Left renal cortex interstitium (tissue), 4 donors: ENCODE data around the gene NR4A3. TPM values are rescaled to one million over a fixed set of nuclear protein-coding genes. Genes with fewer than 3 reads are reported as not detected.
A peak's percentile ranks its signal among the peaks of the same experiment; 100 is the strongest.
"Not testable (repeated sequence)": the region's sequence is repeated elsewhere in the genome, so short reads cannot be mapped to it uniquely, and the experiment has no call there.

Experiments
- DNase-seq, 4 donors: peaks; one replicate each; pipeline ENCODE4 v3.0.0-alpha.2; 2013; ENCODE audit warnings: low read depth in 4 of 4, low spot score in 2 of 4, missing footprints in 1 of 4
- polyA plus RNA-seq, 4 donors: library from polyadenylated mRNA; unstranded; fragments of 120-200 nt; gene quantifications; one replicate each; pipeline ENCODE4 v1.2.1, GENCODE V29; 2013; ENCODE audit not compliant: insufficient read length in 4 of 4

The NR4A3 gene
- 1 to 10 TPM in 1 of 4 donors, under 1 TPM in 3; 0.32 to 1.3 (median 0.34) TPM for polyA plus RNA-seq

DNA sequence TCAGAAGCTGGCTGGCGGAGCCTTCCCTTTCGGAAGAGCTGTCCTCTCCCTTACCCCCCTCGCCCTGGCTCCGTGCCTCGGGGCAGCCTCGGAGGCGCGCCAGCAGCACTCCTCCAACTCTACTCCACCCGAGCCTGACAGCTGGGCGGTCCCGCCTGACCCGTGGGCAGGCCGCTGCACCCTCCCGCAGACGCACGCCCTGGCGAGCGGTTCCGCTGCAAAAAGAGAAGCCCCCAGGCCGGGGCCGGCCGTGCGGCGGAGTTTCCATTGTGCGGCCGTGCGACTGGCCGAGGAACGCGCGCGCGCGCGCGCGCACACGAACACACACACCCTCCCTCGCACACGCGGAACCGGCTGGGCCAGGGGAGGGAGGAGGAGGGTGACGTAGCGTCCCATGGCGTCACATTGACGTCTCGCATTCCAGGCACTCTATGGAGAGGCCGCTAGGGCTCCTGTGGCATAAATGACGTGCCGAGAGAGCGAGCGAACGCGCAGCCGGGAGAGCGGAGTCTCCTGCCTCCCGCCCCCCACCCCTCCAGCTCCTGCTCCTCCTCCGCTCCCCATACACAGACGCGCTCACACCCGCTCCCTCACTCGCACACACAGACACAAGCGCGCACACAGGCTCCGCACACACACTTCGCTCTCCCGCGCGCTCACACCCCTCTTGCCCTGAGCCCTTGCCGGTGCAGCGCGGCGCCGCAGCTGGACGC is at the start of gene NR4A3:
Gene NR4A3 (plus strand): TSS at position 490 of the 713 bp plus-strand sequence. CDS start 6,158 bp downstream, outside the sequence.
- peak; percentile 79 to 92 (median 86) for DNase-seq

DNA sequence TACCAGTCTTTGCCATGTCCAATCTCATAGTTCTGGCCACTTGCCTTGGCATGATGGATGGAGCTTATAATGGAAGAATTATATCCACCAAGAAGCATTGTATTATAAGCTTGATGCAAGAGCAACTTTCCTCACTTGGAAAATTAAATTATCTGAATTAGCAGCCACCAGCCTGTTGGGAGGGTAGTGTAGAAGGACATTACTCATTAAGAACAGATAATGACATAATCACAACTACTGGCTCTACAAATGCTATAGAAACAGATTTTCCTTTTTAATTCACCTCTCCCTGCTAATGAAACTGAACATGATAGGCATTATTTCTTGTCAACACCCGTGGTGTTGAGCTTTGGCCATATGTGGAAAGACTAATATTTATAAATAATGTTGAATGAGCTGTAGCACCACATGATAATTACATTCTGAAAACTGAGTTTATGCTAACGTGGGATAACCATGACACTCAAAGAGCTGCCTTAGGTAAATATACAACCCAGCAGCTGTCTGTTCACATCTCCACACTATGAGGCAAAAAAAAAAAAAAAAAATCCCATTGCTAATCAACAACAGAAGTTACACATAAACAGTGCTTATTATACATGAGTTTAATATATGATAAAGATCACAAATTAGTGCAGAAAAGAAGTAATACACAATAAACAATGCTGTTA is 48.1 kb upstream of the NR4A3 start:
- DNase-seq: no peak

DNA sequence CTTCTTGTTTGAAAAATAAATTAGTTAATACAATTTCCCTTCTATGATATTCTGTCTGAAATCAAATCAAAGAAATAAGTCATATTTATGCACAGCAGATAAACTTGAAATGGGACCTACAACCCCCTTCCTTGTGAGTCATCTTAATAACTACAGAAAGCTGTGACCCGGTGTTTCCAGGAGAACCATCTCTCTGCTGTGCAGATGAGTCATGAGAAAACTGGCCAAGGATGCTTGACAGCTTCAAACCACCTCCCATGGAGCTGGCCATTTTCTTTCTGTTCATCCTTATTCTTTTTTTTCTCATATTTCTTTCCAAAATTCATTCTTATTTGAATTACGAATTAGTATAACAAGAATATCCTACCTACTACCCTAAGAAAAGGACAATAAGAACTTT is 43.4 kb upstream of the NR4A3 start:
- DNase-seq: no peak

DNA sequence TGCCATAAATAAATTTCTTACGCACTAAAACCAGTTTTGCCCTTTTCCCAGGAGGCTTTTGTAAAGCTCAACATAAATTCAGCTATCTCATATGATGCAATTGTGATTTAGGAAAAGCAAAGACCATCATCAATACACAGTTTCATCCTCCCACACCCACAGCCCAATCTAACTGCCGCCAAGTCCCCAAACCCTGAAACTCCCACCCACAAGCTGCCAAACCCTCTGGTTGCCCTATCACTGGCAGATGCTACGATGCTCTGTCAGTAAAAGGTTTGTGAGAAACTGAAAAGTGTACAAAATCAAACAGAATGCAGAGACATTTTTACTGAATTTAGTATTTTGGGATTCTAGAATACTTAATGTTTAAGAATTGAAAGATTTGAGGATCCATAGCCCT is 42.8 kb upstream of the NR4A3 start:
- DNase-seq: no peak

DNA sequence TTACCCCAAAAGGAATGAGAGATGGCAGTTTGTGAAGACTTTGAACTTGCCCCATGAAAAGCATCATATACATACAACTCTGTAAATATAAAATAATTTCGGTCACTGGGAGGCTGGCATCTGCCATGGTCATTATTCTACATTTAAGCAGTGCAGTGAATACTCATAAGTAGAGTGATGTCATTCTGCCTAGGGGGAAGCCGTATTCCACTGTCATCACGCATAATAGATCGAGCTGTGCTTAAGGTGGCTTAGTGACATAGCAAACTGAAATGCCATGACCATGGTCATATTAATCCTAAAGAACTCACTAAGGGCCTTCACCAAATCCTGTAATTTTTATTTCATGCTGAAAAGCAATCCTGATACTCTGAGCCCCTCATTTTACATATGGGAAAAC is 42.4 kb upstream of the NR4A3 start:
- no peak for DNase-seq

DNA sequence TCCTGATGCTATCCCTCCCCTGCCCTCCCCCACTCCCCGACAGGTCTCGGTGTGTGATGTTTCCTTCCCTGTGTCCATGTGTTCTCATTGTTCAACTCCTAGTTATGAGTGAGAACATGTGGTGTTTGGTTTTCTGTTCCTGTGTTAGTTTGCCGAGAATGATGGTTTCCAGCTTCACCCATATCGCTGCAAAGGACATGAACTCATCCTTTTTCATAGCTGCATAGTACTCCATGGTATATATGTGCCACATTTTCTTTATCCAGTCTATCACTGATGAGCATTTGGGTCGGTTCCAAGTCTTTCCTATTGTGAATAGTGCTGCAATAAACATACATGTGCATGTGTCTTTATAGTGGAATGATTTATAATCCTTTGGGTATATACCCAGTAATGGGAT is 39.3 kb upstream of the NR4A3 start:
- DNase-seq: not testable (repeated sequence)

DNA sequence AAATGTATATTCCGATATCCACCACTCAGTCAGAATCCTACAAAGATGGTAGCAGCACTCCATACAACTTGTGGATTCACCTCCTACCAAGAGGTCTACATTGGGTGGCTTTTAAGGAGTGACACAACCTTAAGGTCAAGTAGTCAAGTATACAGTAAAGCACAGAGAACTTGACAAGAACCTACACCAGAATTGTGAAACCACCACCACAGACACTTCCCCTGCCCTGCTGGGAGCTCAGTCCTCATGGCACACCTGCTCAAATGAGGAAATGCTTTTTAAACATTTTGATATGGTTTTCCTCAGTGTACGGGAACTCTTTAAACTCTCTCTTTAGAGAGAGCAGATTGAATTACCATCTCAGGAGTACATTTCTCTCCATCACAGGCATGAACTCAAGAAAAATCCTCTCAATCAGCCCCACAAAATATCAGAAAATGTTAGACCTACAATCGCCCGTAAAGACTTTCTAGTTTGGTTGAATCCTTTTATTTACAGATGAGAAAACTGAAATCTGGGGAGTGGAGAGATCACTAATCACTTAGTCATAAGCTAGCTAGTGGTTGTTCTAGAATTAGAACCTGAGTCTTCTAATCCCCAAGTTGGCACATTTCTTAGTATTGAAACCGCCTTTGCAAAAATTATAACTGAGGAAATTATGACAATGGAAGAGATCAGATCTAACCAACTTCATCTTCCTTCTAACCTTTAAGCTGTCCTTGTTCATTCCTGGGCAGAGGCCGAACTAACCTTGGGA is 38.5 kb upstream of the NR4A3 start:
- DNase-seq: no peak

DNA sequence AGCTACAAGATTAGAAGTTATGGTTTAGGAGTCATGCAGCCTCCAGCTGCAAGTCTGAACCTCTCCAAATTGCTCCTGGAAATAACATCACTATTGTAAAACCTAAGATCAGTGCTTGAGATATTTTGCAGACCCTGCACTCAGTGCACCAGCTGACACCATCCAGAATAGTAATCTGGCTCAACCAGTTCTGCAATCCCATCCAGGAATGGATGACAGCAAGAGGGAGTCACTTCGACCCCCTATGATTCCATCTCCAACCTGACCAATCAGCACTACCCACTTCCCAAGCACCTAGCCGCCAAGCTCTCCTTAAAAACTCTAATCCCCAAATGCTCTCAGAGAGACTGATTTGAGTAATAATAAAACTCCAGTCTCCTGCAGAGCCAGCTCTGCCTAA is 37.9 kb upstream of the NR4A3 start:
- no peak for DNase-seq

DNA sequence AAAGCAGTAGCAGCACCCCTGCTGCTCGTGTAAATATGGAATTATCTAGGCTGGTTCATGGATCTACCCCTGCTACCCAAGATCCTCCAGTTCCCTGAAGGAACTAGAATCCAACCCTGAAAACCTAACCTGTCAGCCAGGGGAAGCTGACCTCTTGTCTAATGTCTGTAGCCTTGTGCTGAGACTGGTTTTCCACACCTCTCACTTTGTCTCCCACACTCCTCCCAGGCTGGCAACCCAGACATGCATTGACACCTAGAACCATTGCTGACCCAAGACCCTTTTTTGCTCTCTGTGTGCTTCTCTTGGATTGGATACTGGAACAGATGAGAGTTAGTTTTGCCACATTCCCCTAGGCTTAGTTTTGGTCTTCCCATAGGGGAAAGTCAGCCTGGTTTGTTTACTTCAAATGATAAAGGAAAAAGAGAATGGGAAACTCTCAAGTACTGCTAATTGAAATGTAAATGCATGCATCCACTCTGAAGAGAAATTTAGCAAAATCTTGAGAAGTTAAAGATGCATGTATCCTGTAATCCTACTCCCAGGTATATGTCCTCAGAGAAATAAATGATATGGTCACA is 36.6 kb upstream of the NR4A3 start:
- no peak for DNase-seq

DNA sequence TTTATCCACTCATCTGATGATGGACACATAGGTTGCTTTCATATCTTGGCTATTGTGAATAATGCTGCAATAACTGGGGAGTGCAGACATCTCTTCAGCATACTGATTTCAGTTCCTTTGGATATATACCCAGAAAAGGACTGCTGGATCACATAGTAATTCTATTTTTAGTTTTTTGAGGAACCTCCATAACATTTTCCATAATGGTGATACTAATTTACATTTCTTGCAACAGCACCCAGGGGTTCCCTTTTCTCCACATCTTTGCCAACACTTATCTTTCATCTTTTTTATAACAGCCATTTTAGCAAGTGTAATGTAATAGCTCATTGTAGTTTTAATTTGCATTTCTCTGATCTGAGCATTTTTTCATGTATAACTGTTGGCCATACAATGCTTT is 34.1 kb upstream of the NR4A3 start:
- no peak for DNase-seq

DNA sequence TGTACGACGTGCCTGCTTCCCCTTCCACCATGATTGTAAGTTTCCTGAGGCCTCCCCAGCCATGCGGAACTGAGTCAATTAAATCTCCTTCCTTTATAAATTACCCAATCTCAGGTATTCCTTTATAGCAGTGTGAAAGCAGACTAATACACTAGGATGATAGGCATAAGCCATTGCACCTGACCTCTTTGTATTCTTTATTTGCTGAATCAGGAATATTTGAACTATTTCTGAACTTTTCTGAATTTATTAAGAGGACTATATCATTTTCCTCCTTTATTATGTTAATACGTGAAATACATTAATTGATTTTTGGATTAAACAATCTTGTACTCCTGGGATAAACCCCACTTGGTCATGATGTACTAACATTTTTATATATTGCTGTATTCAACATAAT is 28.2 kb upstream of the NR4A3 start:
- DNase-seq: no peak

DNA sequence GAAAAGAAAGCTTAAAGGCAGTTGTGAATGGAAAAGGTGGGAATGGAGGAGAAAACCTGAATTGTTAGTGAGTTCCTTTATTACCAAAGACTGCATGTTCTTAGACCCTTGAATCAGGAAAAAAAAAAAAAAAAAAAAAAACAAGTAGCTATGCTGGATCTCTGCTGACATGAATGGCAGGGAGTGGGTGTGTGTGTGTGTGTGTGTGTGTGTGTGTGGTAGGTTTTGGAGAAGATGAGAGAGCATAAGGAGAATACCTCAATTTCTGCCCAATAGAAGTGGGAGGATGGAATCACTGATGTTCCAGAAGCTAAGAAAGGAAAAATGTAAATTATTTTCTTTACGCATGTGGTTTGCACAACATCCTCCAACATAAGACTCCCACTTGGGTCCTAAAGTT is 25.5 kb upstream of the NR4A3 start:
- no peak for DNase-seq

DNA sequence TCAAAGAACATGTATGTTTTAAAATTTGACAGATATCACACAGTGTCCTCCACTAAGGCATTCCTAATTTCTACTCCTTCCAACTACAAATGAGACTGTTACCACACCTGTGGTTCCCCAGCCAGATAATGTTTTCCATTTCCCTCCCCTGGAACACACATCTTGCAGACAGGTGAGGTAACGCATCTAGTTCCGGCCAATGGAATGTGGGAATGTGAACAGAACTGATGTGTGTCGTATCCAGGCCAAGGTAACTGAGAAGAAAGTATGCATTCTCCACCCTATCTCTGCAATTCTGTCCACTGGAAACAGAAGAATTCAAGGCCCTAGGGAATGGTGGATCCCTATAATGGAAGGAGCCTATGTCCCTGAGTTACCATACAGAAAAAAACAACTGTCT is 19.9 kb upstream of the NR4A3 start:
- DNase-seq: no peak

DNA sequence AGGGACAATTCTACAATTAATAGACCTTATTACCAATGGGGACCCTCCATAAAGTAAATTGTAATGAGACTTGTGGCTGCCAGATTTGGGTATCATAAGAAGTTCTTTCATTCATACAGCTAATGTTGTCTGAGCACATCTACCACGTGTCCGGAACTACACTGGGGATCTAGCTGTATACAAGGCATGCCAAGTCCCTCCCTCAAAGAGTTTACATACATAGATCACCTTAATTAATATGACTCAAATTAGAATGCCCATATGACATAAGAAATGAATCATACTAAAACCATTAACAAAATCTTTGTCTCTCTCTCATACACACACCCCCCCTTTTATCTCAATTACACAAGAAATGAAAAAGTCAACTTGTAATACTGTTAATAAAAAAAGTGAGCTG is 18.0 kb upstream of the NR4A3 start:
- DNase-seq: no peak

DNA sequence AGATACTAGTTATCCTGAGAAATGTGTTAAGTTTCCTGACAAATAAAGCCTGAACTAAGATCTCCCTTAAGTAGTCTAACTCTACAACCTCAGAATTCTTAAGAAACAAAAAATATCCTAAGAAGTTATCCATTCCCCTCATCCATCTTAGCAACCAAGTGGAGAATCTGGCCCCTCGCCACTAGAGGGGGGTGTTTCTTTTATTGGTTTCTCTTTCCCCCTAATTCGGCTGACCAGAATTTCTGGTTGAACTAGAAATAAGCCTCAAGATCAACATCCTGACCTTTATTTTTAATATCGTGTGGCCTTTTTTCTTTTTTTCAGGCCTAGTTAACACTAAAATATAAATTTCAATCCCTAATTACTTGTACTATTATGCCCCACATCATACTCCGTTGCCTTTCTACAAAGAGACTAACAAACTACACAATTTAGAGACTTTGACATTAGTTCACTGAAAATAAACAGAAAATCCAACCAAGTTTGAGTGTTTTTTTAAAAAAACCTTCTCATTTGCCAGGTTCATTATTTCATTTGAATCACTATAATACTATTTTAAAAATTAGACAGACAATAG is 14.3 kb upstream of the NR4A3 start:
- peak in 1 of 4 donors; percentile 73 for DNase-seq

DNA sequence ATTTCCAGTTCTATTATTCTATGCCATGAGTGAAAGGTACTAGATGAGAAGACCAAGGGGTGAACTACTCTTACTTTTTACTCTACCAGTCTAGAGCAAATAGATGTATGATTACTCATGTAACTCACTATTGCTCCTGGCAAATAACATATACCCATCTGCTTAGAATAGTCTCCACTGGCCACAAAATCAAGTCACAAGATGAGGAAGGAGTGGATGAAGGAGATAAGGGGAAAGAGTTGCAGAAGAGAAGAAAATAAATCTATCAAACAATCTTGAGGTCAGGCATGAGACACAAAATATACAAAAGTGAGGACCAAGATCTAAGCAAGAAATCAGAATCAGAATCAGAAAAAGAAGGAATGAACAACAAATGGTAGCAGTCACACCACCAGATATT is 13.7 kb upstream of the NR4A3 start:
- DNase-seq: no peak

DNA sequence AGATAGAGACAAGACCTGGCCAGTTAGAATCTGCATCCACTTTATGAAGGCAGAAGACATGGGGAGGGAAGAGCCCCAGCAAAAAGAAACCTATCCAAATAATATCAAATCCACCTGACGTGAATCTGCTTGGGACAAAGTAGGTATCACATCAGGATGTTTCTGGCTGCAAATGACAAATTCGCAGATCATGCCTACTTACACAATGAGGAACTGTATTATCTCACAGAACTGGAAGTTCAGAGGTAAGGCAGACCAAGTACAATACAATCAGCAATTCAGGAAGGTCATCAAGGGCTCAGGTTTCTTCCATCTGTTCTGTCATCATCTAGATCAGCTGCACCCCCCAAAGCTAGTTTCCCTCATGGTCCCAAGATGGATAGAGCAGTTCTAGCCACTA is 13.2 kb upstream of the NR4A3 start:
- DNase-seq: no peak

DNA sequence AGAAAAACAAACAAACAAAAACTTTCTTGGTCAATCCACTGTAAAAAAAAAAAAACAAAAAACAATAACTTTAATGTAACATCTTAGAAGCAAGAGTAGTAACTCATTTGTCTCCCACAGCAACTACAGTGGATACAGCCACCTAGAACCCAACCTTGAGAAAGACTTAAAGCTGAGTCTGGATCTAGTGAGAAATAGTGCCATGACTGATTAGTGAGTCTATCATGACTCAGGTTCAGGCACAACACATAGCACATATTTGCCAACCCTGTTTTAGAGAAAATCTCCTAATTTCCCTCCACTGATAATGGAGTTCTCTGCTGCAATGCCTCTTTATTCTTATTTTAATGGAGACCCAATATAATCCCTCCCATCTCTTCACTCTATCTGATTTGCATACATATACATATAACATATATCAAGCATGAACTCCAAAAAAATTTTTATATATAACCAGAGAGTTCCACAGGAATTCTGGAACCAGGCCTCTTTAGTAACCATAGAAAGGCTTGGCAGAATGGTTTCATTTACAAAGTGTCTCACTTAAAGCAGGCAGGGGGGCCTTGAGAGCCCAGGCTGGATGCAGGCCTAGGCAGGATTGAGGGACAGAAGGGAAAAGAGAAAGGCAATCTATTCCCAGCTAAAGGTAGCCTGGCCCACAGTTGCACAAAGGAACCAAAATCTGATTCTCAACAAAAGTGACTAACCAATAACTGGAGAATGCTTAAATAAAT is 11.9 kb upstream of the NR4A3 start:
- DNase-seq: no peak

DNA sequence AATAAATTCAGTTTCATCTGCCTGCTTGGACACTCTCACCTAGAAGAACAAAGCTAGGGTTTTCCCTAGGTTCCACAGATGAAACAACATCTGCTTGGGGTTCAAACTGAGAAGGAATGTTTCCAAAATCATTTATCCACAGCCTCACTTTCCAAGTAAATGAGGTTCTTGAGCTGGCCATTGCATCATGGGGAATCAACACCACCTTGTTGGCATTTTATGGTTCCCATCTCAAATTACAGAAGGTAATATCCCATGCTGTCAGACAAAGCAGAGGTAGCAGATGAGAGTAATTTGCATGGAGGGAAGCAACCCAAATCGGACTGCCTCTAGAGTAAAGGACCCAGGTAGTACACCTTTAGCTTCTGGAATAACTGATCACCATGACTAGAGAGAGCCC is 10.5 kb upstream of the NR4A3 start:
- DNase-seq: no peak
